ENCODE results near the gene GRIN2C. TPM values are rescaled to one million over a fixed set of nuclear protein-coding genes. Genes with fewer than 3 reads are reported as not detected.

The GRIN2C gene
- total and polyA plus RNA-seq, 9 donors = 0.11 to 0.82 (median 0.36) TPM

- no peak for TF ChIP-seq POLR2A (IDR thresholded peaks at IDR 0.05)
- Histone ChIP-seq H3K9me3 (no peaks in the 10 kb centered on the region), H3K4me3 (no peak overlapping the region), H3K36me3 (no peaks in the 10 kb centered on the region), H3K27ac (no peak overlapping the region), H3K27me3 (no peaks in the 10 kb centered on the region), H3K4me1 (ENCODE audit: insufficient read depth) (no peaks in the 10 kb centered on the region)
- 79 to 80% (median 79%) methylated on average over 15 of the region's 15 CpGs for WGBS, 3 donors
- intact Hi-C loops (cut with DNase I) = no loop called here
- DNase-seq = no peak
Measured at GRCh38 chr17:74822335-74822938, 37.2 kb downstream of the GRIN2C start.

DNA sequence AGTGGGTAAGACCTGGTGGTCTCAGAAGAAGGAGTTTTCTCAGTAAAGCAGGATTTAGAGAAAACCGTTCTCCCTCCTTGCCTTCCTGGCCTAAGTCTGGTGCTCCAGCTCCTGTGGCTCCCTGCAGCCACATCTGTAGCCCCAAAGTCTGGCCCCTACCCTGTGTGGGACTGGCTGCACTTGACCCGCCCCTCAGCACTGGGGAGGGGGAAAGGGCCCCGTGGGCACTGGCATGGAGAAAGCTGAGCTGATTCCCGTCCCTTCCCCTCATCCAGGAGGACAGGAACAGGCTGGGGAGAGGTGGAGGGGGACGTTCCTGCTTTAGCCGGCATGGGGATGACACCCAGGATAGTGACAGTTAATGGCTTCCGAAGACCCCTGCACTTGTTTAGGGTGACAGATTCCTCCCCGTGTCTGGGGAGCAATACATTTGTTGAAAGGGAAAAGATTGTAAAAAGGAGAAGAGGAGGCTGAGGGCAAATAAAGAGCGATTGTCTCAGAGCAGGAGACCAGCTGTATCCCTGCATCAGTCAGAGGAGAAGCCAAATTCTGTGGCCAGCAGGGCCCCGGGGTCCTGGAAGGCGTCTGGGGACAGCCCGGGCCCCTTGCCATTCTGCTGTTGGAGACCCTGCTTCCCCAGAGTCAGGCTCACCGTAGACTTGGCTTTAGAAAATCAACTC lies 37.9 kb downstream of the GRIN2C start:
- no peaks in the 10 kb centered on the region for H3K4me1 ChIP-seq (ENCODE audit: insufficient read depth)
- H3K9me3 ChIP-seq = no peaks in the 10 kb centered on the region
- WGBS, 3 donors = 68 to 77% (median 74%) methylated on average over 13 of the region's 13 CpGs
- H3K4me3 ChIP-seq = no peak overlapping the region
- no peak for DNase-seq
- H3K27ac ChIP-seq = no peak overlapping the region
- intact Hi-C loops (cut with DNase I) = no loop called here
- no peaks in the 10 kb centered on the region for H3K27me3 ChIP-seq
- TF ChIP-seq POLR2A (IDR thresholded peaks at IDR 0.05) = no peak
- no peak for TF ChIP-seq EP300 (IDR thresholded peaks at IDR 0.05)
- TF ChIP-seq, protein P1, sequence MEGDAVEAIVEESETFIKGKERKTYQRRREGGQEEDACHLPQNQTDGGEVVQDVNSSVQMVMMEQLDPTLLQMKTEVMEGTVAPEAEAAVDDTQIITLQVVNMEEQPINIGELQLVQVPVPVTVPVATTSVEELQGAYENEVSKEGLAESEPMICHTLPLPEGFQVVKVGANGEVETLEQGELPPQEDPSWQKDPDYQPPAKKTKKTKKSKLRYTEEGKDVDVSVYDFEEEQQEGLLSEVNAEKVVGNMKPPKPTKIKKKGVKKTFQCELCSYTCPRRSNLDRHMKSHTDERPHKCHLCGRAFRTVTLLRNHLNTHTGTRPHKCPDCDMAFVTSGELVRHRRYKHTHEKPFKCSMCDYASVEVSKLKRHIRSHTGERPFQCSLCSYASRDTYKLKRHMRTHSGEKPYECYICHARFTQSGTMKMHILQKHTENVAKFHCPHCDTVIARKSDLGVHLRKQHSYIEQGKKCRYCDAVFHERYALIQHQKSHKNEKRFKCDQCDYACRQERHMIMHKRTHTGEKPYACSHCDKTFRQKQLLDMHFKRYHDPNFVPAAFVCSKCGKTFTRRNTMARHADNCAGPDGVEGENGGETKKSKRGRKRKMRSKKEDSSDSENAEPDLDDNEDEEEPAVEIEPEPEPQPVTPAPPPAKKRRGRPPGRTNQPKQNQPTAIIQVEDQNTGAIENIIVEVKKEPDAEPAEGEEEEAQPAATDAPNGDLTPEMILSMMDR (IDR thresholded peaks at IDR 0.05) = no peak
- H3K36me3 ChIP-seq = no peaks in the 10 kb centered on the region

DNA sequence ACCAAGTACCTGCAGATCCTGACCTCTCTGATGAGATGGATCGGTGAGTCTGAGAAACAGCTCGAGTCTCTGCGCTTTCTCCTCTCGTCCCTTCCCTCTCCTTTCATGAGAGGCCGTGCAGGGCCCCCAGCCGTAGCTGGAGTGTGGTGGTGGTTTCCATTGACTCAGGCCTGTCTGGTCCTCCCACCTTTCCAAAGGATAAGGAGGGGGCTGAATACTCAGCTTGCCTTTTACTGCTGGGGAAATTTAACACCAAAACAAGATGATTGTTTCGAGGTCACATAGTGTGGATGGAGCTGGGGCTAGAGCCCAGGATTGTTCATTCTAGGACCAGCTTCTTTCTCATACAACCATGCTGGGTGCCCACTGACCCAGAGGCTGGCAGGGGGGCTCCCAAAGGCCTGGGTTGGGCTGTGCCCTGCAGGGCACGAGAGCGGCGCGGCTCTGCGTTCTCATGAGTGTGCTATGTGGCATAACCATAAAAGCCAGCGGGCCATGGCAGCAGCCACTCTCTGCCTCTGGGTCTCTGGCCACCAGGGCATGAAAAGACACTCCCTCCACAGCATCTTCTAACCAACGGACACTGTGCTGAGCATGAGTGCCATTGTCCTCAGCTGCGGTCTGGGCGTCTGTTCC lies 39.8 kb downstream of the GRIN2C start:
- Histone ChIP-seq H3K36me3 (no peaks in the 10 kb centered on the region), H3K4me3 (no peak overlapping the region), H3K27ac (no peak overlapping the region), H3K27me3 (no peaks in the 10 kb centered on the region), H3K9me3 (no peaks in the 10 kb centered on the region), H3K4me1 (ENCODE audit: insufficient read depth) (no peaks in the 10 kb centered on the region)
- TF ChIP-seq POLR2A (IDR thresholded peaks at IDR 0.05) (no peak), EP300 (IDR thresholded peaks at IDR 0.05) (no peak)
- TF ChIP-seq, protein P1 (IDR thresholded peaks at IDR 0.05) = no peak
- DNase-seq = no peak
- intact Hi-C loops (cut with DNase I) = no loop called here
- WGBS, 3 donors = 91 to 93% (median 92%) methylated on average over 16 of the region's 16 CpGs

DNA sequence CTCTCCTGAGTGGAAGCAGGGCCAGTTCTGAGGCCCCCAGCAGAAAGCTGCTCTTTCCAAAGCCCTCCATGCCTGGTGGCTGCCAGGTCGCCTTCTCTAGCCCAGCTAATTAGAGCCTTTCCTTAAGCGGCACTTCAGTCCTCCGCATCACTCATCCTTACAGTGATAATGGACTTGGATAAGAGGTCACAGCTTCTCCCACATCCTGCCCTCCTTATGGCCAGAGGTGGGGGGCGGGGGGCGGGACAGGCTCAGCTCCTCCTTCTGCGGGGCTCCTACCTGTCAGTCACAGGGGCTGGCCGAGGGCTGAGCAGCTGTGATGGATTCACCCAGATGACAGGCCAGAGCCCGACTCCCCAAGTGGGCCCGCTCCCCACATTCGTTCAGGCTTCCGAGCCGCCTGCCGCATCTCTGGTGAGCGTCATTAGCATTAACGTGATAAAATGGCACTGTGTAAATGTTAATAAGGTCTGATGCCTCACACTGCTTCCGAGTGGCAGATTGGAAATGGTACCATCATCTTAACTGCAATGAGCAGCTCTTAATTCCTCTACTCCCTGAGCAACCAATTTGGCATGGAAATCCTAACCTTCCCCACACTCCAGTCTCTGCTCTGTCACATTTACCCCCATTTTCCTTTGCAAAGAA lies 41.3 kb downstream of the GRIN2C start:
- no peak overlapping the region for H3K27ac ChIP-seq
- intact Hi-C loops (cut with DNase I) = no loop called here
- TF ChIP-seq, protein P1 (IDR thresholded peaks at IDR 0.05) = no peak
- TF ChIP-seq EP300 (IDR thresholded peaks at IDR 0.05) (no peak), POLR2A (IDR thresholded peaks at IDR 0.05) (no peak)
- no peak overlapping the region for H3K4me3 ChIP-seq
- H3K36me3 ChIP-seq = no peaks in the 10 kb centered on the region
- no peaks in the 10 kb centered on the region for H3K9me3 ChIP-seq
- no peaks in the 10 kb centered on the region for H3K27me3 ChIP-seq
- WGBS, 3 donors = 92 to 94% (median 92%) methylated on average over 16 of the region's 16 CpGs
- H3K4me1 ChIP-seq (ENCODE audit: insufficient read depth) = no peaks in the 10 kb centered on the region
- no peak for DNase-seq
